Activated CD8-positive, alpha-beta memory T cell treated with anti-CD3 and anti-CD28 coated beads, Interleukin-2, amount 10 ng/mL, durations not matched to agents 7 days and 5 days (primary cell): ENCODE measurements around the gene ERICH2. TPM values are rescaled to one million over a fixed set of nuclear protein-coding genes. Genes with fewer than 3 reads are reported as not detected.
"Not testable (repeated sequence)": the region's sequence is repeated elsewhere in the genome, so short reads cannot be mapped to it uniquely, and the experiment has no call there.

Source experiments
- ATAC-seq: fragments of 150-1000 bp; cut with Tn5 transposase; one replicate; pipeline ENCODE4 v1.10.0; 2021; ENCODE audit warnings: moderate library complexity
- CTCF ChIA-PET: fragments of 350-600 bp; sonication (Branson Sonifier 250); formaldehyde crosslinking; loops from one replicate; lab custom pipeline; 2021; ENCODE audit warnings: antibody characterized with exemption; lab: Charles Lee
- DNase-seq: peaks from one replicate; pipeline ENCODE4 v3.0.0-alpha.2; 2020
- H3K27ac Mint-ChIP-seq: one replicate; pipeline ENCODE4 v1.8.0; 2021; ENCODE audit warnings: mild to moderate bottlenecking, mixed read lengths
- H3K27me3 Mint-ChIP-seq: one replicate; pipeline ENCODE4 v1.8.0; 2021; ENCODE audit warnings: mixed read lengths
- H3K36me3 Mint-ChIP-seq: one replicate; pipeline ENCODE4 v1.8.0; 2021; ENCODE audit warnings: mild to moderate bottlenecking, mixed read lengths
- H3K4me1 Mint-ChIP-seq: one replicate; pipeline ENCODE4 v1.8.0; 2021; ENCODE audit warnings: mixed read lengths
- H3K4me3 Mint-ChIP-seq: one replicate; pipeline ENCODE4 v1.8.0; 2021; ENCODE audit warnings: mild to moderate bottlenecking, moderate library complexity, mixed read lengths
- H3K9me3 Mint-ChIP-seq: one replicate; pipeline ENCODE4 v1.8.0; 2022; ENCODE audit warnings: low read depth, mixed read lengths
- total RNA-seq, 2 experiments: library from RNA; stranded (reverse); gene quantifications; one replicate each; pipeline ENCODE4 v1.2.3, GENCODE V29; 2021

Gene ERICH2, protein sequence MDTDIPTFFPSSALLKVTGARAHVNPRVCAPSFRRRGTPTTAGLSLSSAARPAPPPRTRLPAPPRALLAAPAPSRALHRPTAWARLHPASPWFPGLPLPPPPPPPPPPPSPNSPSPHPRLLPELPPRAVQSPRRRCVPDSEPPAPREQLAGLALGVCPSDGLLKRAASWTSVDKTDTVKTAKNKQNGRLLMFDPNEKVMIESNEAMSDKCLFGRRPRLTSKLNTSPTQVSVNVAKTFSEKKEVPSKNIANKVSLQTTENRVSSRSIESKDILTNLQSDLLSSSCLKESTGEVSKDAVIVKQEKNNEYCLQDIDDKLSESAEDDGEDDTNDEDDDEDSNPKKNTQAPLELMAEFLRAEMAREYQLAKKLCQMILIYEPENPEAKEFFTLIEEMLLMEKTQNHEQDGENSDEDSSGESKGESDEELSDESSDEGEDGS
- not detected for total RNA-seq

DNA sequence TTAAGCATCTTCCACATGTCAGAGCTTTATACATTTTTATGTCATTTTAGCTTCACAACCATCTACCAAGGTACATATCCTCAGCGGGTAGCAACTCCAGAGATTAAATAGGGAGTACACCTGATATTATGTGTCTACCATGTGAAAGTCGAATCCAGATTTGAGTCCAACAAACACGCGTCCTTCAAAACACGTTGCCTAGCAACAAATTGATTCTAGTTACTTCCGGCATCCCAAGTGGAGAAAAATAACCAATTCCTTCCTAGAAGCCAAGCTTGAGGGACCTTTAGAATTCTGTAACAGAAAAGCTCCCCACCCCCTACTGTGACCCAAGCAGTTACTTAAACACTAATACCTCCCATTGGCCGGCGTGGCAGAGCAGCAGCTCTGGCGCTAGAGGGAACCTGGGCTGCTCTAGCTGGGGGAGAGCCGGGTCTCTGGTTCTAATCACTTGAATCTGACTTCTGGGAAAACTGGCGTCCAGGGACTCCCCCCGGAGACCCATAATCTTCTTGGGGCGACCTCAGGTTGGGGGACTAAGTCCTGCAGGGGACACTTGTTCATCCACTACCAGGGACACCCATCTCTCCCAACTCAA lies at the start of gene ERICH2:
Gene ERICH2, plus strand, starts transcription at position 371 of the 598 bp plus-strand sequence. CDS start 304 bp downstream, outside the sequence.
- H3K27ac Mint-ChIP-seq = peak within 1 kb of the TSS; percentile 52
- H3K27me3 Mint-ChIP-seq = peaks cover 40% of the 10 kb centered on the region
- H3K9me3 Mint-ChIP-seq = no peaks in the 10 kb centered on the region
- ATAC-seq = peak; percentile 60
- CTCF ChIA-PET = interaction anchor here (1.2 to 1.5 kb wide), 3 partner anchors 44 to 361 kb away, joined by 3 to 5 read pairs (median 4); partner anchors contain the start of gene GAD1
- peaks cover 1% of the 10 kb centered on the region for H3K36me3 Mint-ChIP-seq
- peak within 1 kb of the TSS; percentile 74 for H3K4me3 Mint-ChIP-seq
- peaks cover 14% of the 10 kb centered on the region for H3K4me1 Mint-ChIP-seq
- peak; percentile 67 for DNase-seq

DNA sequence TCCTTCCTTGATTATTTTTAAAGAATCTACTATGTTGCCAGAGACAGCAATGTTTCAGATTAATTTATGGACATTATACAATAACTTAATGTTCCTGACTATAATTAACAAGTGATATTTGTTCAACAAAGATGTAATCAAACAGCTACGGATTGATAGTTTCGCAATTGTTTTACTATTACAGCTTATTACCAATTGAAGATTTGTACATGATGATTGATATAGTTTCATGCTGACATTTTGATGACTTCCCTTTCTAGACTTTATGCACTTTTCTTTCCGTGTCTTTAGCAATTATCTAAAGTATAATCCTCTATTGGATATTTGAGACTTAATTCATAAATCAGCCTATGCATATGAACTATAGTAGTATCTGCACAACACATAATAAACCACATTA lies 48.5 kb upstream of the ERICH2 start:
- Mint-ChIP-seq H3K27me3 (peaks cover 66% of the 10 kb centered on the region), H3K27ac (no peak overlapping the region), H3K36me3 (no peaks in the 10 kb centered on the region), H3K4me1 (peaks cover 9% of the 10 kb centered on the region), H3K4me3 (no peak overlapping the region), H3K9me3 (no peaks in the 10 kb centered on the region)
- ATAC-seq = no peak
- no peak for DNase-seq
- CTCF ChIA-PET = no interaction called here

DNA sequence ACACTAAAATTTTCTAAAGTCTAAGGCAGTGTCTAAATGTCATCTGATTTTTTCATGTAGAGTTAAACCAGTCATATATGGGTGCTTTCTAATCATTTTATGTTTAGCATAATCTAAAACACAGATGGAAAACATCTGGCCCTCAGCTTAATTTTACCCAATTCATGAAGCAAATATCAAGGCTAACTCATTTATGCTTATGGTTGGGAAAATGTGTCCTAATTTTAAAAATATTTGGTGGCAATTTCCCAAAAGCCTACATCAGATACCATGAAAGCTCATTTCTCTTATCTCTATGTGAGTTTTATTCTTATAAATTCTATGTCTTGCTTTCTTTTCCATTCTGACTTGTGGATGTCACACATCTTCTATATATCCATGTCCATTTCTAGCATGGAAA lies 47.9 kb upstream of the ERICH2 start:
- H3K27me3 Mint-ChIP-seq = peaks cover 59% of the 10 kb centered on the region
- ATAC-seq (no peak), DNase-seq (no peak)
- CTCF ChIA-PET = no interaction called here
- no peaks in the 10 kb centered on the region for H3K36me3 Mint-ChIP-seq
- no peak overlapping the region for H3K4me3 Mint-ChIP-seq
- H3K27ac Mint-ChIP-seq = no peak overlapping the region
- H3K4me1 Mint-ChIP-seq = peaks cover 6% of the 10 kb centered on the region
- H3K9me3 Mint-ChIP-seq = no peaks in the 10 kb centered on the region

DNA sequence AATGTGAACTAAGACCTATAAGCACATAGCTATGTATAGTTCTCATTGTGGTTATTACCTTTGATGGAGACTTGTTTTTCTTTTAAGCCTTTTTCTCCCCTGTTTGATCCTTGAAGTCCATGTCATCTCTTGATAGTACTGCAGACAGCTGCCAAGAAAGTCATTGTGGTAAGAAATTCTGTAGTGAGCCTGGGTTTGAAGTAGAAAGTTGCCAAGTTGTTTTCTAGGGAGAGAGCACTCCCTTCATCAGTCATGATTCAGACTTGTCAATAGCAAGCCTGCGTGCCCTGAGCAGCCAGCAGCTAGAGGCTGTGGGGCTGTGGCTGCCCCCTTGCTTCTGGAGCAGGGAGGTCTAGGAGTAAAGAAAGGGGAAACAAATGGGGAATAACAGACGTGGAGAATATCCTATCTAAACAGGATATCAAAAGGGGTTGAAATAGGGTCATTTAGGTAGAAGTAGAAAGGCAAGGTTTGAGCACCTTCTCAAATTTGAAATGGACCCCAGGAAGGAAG lies 46.7 kb upstream of the ERICH2 start:
- no peak overlapping the region for H3K27ac Mint-ChIP-seq
- H3K4me3 Mint-ChIP-seq = no peak overlapping the region
- CTCF ChIA-PET = interaction anchor here (0.5 kb wide), 1 partner anchor 93 kb away, joined by 3 read pairs; the partner anchor contains the start of gene GAD1
- ATAC-seq = no peak
- no peaks in the 10 kb centered on the region for H3K36me3 Mint-ChIP-seq
- no peaks in the 10 kb centered on the region for H3K9me3 Mint-ChIP-seq
- no peaks in the 10 kb centered on the region for H3K4me1 Mint-ChIP-seq
- peaks cover 56% of the 10 kb centered on the region for H3K27me3 Mint-ChIP-seq
- no peak for DNase-seq

DNA sequence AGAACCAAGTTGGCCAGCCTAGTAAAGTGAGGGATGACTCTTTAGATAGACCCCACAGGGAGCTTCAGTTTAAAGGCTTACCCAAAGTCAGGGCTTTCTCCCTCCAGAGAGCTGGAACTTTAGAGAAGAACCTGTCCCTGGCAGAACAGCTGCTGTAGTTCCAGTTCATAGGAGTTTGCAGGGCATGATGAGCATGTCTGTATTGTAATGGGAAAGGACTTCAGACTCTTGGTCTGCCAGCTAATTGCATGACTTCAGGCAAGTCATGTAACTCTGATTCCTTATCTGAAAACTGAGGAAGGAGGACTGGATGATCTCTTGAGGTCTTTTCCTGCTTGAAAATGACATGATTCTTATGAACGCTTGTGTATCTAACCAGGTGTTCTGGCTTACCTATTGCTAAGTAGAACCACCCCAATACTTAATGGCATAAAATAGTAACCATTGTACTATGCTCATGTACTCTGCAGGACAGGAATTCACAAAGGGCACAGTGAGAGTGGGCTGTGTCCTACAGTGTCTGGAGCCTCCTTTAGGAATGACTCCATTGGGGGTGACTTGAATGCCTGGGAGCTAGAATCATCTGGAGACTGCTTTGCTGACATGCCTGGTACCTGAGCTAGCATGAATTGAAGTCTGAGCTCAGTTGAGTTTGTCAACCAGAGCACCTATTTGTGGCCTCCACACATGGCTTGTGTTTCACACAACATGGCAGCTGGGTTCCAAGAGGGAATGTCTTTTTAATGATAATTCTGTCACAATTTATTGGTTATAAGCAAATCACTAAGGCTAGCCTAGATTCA lies 36.2 kb upstream of the ERICH2 start:
- Mint-ChIP-seq H3K4me3 (no peak overlapping the region), H3K4me1 (no peaks in the 10 kb centered on the region), H3K9me3 (no peaks in the 10 kb centered on the region), H3K27ac (no peak overlapping the region), H3K36me3 (no peaks in the 10 kb centered on the region), H3K27me3 (peaks cover 37% of the 10 kb centered on the region)
- CTCF ChIA-PET = no interaction called here
- no peak for DNase-seq
- no peak for ATAC-seq

DNA sequence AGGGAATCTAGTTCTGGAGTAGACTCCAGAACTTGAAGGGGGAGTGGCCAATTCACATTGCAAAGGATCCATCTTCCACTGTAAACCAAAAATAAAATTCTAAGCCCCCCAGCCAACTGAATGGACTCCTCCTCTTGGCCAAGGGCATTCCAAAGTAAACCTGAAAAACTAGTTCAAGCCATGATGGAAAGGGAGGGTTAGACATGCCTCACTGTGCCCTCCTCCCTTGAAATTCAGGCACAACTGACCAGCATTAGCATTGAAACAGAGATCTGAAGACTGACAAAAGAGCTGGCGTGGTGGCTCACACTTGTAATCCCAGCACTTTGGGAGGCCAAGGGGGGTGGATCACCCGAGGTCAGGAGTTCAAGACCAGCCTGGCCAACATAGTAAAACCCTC lies 35.6 kb upstream of the ERICH2 start:
- not testable (repeated sequence) for H3K9me3 Mint-ChIP-seq, H3K4me1 Mint-ChIP-seq, DNase-seq, H3K27ac Mint-ChIP-seq, H3K4me3 Mint-ChIP-seq, ATAC-seq, H3K36me3 Mint-ChIP-seq
- CTCF ChIA-PET = interaction anchor here (0.6 kb wide), 1 partner anchor 184 kb away, joined by 3 read pairs; no protein-coding TSS in a partner anchor
- peaks cover 39% of the 10 kb centered on the region for H3K27me3 Mint-ChIP-seq

DNA sequence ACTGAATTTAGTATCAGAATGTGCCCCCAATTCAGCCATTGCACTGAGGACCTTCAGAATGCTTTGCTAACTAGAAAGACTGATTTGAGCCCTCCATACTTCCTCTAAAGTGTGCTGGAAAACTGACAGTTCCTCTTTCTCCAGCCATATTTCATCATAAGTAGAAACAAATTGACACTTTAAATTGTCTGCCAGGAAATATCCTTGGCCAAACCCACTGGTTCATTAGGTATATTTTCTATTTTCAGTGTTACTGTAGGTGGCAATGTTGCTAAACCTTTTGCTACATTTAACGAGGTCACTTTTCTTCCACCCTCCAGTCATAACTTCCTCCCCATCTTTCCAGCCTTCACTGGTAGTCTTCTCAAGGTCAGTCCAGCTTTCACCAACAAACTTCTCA lies 33.5 kb upstream of the ERICH2 start:
- Mint-ChIP-seq H3K4me1 (no peaks in the 10 kb centered on the region), H3K27ac (no peak overlapping the region), H3K9me3 (no peaks in the 10 kb centered on the region), H3K27me3 (peaks cover 37% of the 10 kb centered on the region), H3K36me3 (no peaks in the 10 kb centered on the region), H3K4me3 (no peak overlapping the region)
- ATAC-seq = no peak
- DNase-seq = no peak
- CTCF ChIA-PET = interaction anchor here (1.1 to 1.7 kb wide), 2 partner anchors 36 to 76 kb away, joined by 3 to 5 read pairs; no protein-coding TSS in a partner anchor

DNA sequence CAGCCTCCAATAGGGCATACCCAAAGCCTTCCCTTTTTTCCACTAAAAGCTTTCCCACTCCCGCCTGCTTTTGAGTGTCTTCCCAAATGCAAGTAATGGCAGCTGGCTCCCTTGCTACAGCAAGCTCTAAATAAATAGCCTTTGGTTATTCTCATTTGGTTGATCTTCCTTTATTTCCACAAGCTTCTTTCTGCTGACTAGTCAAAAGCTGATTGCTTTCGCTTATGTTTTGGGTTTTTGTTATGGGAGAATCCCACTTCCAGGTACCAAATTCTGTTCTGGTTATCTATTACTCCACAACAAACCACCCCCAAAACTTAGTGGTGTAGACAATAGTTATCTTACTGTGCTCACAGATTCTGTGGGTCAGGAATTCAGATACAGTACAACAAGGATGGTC lies 32.8 kb upstream of the ERICH2 start:
- ATAC-seq (no peak), DNase-seq (no peak)
- Mint-ChIP-seq H3K4me3 (no peak overlapping the region), H3K9me3 (no peaks in the 10 kb centered on the region), H3K4me1 (no peaks in the 10 kb centered on the region), H3K27me3 (peaks cover 33% of the 10 kb centered on the region), H3K36me3 (no peaks in the 10 kb centered on the region), H3K27ac (no peak overlapping the region)
- CTCF ChIA-PET = interaction anchor here (1.1 to 1.7 kb wide), 2 partner anchors 35 to 75 kb away, joined by 3 to 5 read pairs; no protein-coding TSS in a partner anchor

DNA sequence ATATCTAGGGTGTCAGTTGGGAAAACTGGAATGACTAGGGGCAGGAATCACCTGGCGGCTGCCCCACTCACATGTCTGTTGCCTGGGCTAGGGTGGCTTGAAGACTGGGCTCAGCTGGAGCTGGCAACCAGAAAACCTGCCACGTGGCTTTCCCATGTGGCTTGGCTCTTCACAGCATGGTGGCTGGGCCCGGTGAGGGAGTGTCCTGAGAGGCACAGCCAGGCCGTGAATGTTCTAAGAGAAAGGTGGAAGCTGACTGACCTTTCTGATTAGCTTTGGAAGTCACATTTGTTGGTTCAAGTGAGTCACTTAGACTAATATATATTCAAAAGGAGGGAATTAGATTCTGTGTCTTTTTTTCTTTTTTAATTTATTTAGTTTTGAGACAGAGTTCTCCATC lies 32.4 kb upstream of the ERICH2 start:
- Mint-ChIP-seq H3K27ac (no peak overlapping the region), H3K4me3 (no peak overlapping the region), H3K36me3 (no peaks in the 10 kb centered on the region), H3K4me1 (no peaks in the 10 kb centered on the region), H3K9me3 (no peaks in the 10 kb centered on the region), H3K27me3 (peaks cover 31% of the 10 kb centered on the region)
- no peak for DNase-seq
- CTCF ChIA-PET = interaction anchor here (0.9 to 1.7 kb wide), 3 partner anchors 35 to 78 kb away, joined by 3 to 5 read pairs (median 3); no protein-coding TSS in a partner anchor
- ATAC-seq = no peak

DNA sequence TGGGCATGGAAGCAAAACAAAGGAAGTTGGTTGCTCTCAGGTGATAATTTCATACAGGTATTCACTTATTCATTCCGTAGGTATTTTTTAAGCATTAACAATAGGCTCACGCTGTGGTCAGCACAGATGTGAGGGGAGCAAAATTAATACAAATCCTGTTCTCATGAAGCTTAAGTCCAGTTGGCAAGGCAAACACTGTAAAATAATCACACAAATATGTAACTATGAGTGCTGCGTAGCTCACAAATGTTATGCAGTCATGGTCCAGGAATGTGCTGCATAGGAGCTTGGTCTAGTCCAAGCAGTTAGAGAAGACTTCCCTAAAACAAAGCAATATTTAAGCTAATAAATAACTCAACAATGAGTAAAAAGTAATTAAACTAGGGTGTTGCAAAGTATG lies 31.1 kb upstream of the ERICH2 start:
- H3K27ac Mint-ChIP-seq = no peak overlapping the region
- H3K36me3 Mint-ChIP-seq = no peaks in the 10 kb centered on the region
- H3K4me1 Mint-ChIP-seq = no peaks in the 10 kb centered on the region
- DNase-seq (no peak), ATAC-seq (no peak)
- no peaks in the 10 kb centered on the region for H3K9me3 Mint-ChIP-seq
- H3K27me3 Mint-ChIP-seq = peaks cover 23% of the 10 kb centered on the region
- CTCF ChIA-PET = interaction anchor here (0.9 kb wide), 1 partner anchor 76 kb away, joined by 3 read pairs; no protein-coding TSS in a partner anchor
- H3K4me3 Mint-ChIP-seq = no peak overlapping the region

DNA sequence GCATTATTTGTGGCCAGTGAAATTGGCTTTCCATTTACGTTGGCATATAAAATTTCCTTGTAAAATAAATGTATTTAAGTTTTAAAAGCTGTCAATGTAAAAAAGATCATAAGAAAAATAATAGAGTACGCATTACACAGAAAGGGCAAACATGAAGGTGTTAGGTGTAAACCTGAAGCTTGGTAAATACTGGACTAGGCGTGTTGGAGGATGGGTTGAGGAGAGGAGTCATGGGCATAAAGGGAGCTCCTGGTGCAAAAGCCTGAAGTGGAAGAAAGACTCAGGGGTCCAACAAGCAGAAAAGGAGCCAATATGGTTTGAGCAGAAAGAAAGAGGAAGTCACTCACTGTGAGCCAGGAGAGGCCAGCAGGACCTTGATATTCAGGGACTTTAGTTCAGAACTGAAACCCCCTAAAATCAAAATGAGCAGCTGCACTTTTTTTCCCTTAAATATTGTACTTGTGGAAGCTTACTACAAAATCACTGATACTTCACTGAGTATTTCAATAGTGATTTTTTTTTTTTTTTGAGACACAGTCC lies 30.6 kb upstream of the ERICH2 start:
- no peak for DNase-seq
- Mint-ChIP-seq H3K9me3 (no peaks in the 10 kb centered on the region), H3K27ac (no peak overlapping the region), H3K4me1 (no peaks in the 10 kb centered on the region), H3K27me3 (peaks cover 21% of the 10 kb centered on the region), H3K36me3 (no peaks in the 10 kb centered on the region), H3K4me3 (no peak overlapping the region)
- CTCF ChIA-PET = no interaction called here
- no peak for ATAC-seq

DNA sequence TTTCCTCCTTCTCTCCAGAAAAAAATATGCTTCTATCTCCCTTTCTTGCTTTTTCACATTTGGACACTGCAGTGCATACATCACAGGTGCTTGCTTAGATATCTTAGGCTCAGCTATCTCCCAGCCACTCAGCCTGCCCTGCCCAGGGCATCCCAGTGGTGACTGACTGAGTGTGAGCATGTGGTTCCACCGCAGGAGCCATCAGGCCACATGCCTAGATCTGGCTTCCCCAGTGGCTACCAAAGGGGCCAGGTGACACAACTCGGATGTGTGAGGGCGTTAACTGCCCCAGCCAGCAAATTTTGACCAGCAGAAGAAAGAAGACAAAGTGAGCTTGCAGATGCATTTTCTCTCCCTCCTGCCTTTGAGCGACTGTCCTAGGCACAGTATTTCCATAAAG lies 29.5 kb upstream of the ERICH2 start:
- no peak for ATAC-seq
- H3K36me3 Mint-ChIP-seq = no peaks in the 10 kb centered on the region
- H3K9me3 Mint-ChIP-seq = no peaks in the 10 kb centered on the region
- H3K4me1 Mint-ChIP-seq = no peaks in the 10 kb centered on the region
- CTCF ChIA-PET = no interaction called here
- H3K4me3 Mint-ChIP-seq = no peak overlapping the region
- H3K27me3 Mint-ChIP-seq = peaks cover 21% of the 10 kb centered on the region
- no peak overlapping the region for H3K27ac Mint-ChIP-seq
- no peak for DNase-seq

DNA sequence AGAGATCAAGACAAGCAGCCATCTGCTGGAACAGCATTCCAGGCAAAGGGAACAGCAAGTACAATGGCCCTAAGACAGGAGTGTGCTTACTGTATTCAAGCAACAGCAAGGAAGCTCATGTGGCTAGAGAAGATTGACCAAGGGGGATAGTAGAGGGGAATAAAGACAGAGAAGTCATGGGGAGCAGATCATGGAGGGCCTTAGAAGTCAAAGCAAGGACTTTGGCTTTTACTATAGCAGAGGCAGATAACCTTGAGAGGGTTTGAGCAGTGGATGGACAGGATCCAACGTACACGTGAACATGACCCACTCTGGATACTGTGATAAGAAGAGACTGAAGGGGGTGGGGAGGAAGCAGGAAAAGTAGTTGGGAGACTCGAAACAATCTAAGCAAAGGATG lies 28.2 kb upstream of the ERICH2 start:
- CTCF ChIA-PET = no interaction called here
- ATAC-seq = no peak
- H3K27ac Mint-ChIP-seq = no peak overlapping the region
- H3K4me3 Mint-ChIP-seq = no peak overlapping the region
- no peaks in the 10 kb centered on the region for H3K9me3 Mint-ChIP-seq
- no peaks in the 10 kb centered on the region for H3K4me1 Mint-ChIP-seq
- H3K27me3 Mint-ChIP-seq = peaks cover 17% of the 10 kb centered on the region
- H3K36me3 Mint-ChIP-seq = no peaks in the 10 kb centered on the region
- no peak for DNase-seq
